Activated naive CD4-positive, alpha-beta T cell treated with anti-CD3 and anti-CD28 coated beads for 36 hours (primary cell): ENCODE measurements around the gene DROSHA. TPM values are rescaled to one million over a fixed set of nuclear protein-coding genes. Genes with fewer than 3 reads are reported as not detected.
"Not testable (repeated sequence)": the region's sequence is repeated elsewhere in the genome, so short reads cannot be mapped to it uniquely, and the experiment has no call there.

Source experiments
- CTCF ChIA-PET: fragments of 350-600 bp; sonication (Branson Sonifier 250); formaldehyde crosslinking; loops from one replicate; lab custom pipeline; 2021; ENCODE audit warnings: antibody characterized with exemption; lab: Charles Lee
- DNase-seq: peaks from one replicate; pipeline ENCODE4 v3.0.0-alpha.2; 2020
- H3K27ac Mint-ChIP-seq: one replicate; pipeline ENCODE4 v1.8.0; 2021; ENCODE audit warnings: mild to moderate bottlenecking, mixed read lengths
- H3K27me3 Mint-ChIP-seq: one replicate; pipeline ENCODE4 v1.8.0; 2021; ENCODE audit warnings: low read depth, mixed read lengths
- H3K36me3 Mint-ChIP-seq: one replicate; pipeline ENCODE4 v1.8.0; 2021; ENCODE audit warnings: low read depth, mixed read lengths
- H3K4me1 Mint-ChIP-seq: one replicate; pipeline ENCODE4 v1.8.0; 2021; ENCODE audit warnings: low read depth, mixed read lengths
- H3K4me3 Mint-ChIP-seq: one replicate; pipeline ENCODE4 v1.8.0; 2021; ENCODE audit warnings: mild to moderate bottlenecking, moderate library complexity, mixed read lengths
- H3K9me3 Mint-ChIP-seq: one replicate; pipeline ENCODE4 v1.8.0; 2021; ENCODE audit warnings: mixed read lengths
- intact Hi-C: fragments of 100-400 bp; cut with micrococcal nuclease; formaldehyde crosslinking; loops from one replicate; pipeline ENCODE4 v1.15.1; 2023
- total RNA-seq, 2 experiments: library from RNA; stranded (reverse); gene quantifications; one replicate each; pipeline ENCODE4 v1.2.3, GENCODE V29; 2021

Gene DROSHA
- total RNA-seq: 10 to 100 TPM; 60.7 to 60.9 TPM

GRCh38 chr5:31531888-31532547 is at the start of gene DROSHA, which contains the start of gene C5orf22:
TSS of gene DROSHA (minus strand) at chr5:31532093. CDS start at chr5:31529059, 3,034 bp downstream.
TSS of gene C5orf22 (plus strand) at chr5:31532301. CDS start at chr5:31532393, 92 bp downstream.
- Mint-ChIP-seq H3K4me3 (peak within 1 kb of the TSS; percentile 87), H3K9me3 (no peaks in the 10 kb centered on the region), H3K27ac (peak within 1 kb of the TSS; percentile 80), H3K27me3 (no peaks in the 10 kb centered on the region), H3K4me1 (peaks cover 41% of the 10 kb centered on the region), H3K36me3 (peaks cover 41% of the 10 kb centered on the region)
- peak; percentile 95 for DNase-seq
- CTCF ChIA-PET: no interaction called here
- intact Hi-C loops: loop anchor here (1.0 to 5.0 kb wide), 5 partner anchors 9 to 1909 kb away; partner anchors contain the start of genes GOLPH3 and SUB1

GRCh38 chr5:31579558-31579957 is 47.7 kb upstream of the DROSHA start:
- Mint-ChIP-seq H3K27ac (no peak overlapping the region), H3K27me3 (peaks cover 7% of the 10 kb centered on the region), H3K36me3 (no peaks in the 10 kb centered on the region), H3K4me3 (no peak overlapping the region), H3K4me1 (no peaks in the 10 kb centered on the region), H3K9me3 (no peaks in the 10 kb centered on the region)
- CTCF ChIA-PET: interaction anchor here (2.0 kb wide), 1 partner anchor 498 kb away, joined by 5 read pairs; no protein-coding TSS in a partner anchor
- intact Hi-C loops: no loop called here
- no peak for DNase-seq

- no peak for DNase-seq
- intact Hi-C loops: no loop called here
- H3K9me3 Mint-ChIP-seq: no peaks in the 10 kb centered on the region
Measured at GRCh38 chr5:31577438-31577837, 45.5 kb upstream of the DROSHA start.

GRCh38 chr5:31574772-31575171 is 42.9 kb upstream of the DROSHA start:
- no peak overlapping the region for H3K4me3 Mint-ChIP-seq
- intact Hi-C loops: no loop called here
- no peaks in the 10 kb centered on the region for H3K9me3 Mint-ChIP-seq
- no peaks in the 10 kb centered on the region for H3K36me3 Mint-ChIP-seq
- no peak overlapping the region for H3K27ac Mint-ChIP-seq
- CTCF ChIA-PET: interaction anchor here (0.6 kb wide), 1 partner anchor 234 kb away, joined by 3 read pairs; no protein-coding TSS in a partner anchor
- no peaks in the 10 kb centered on the region for H3K4me1 Mint-ChIP-seq
- no peak for DNase-seq
- peaks cover 14% of the 10 kb centered on the region for H3K27me3 Mint-ChIP-seq

More at GRCh38 chr5:31577438-31577837, 45.5 kb upstream of the DROSHA start:
- CTCF ChIA-PET: no interaction called here
- peaks cover 14% of the 10 kb centered on the region for H3K27me3 Mint-ChIP-seq
- no peak overlapping the region for H3K27ac Mint-ChIP-seq
- no peaks in the 10 kb centered on the region for H3K36me3 Mint-ChIP-seq
- no peaks in the 10 kb centered on the region for H3K4me1 Mint-ChIP-seq
- H3K4me3 Mint-ChIP-seq: no peak overlapping the region

GRCh38 chr5:31573494-31574142 is 41.7 kb upstream of the DROSHA start:
- Mint-ChIP-seq H3K27me3 (peaks cover 14% of the 10 kb centered on the region), H3K27ac (no peak overlapping the region), H3K9me3 (no peaks in the 10 kb centered on the region), H3K36me3 (no peaks in the 10 kb centered on the region), H3K4me3 (no peak overlapping the region), H3K4me1 (no peaks in the 10 kb centered on the region)
- no peak for DNase-seq
- intact Hi-C loops: no loop called here
- CTCF ChIA-PET: no interaction called here

- no peaks in the 10 kb centered on the region for H3K36me3 Mint-ChIP-seq
- intact Hi-C loops: no loop called here
- peaks cover 3% of the 10 kb centered on the region for H3K9me3 Mint-ChIP-seq
- H3K27me3 Mint-ChIP-seq: peaks cover 6% of the 10 kb centered on the region
- H3K27ac Mint-ChIP-seq: no peak overlapping the region
- H3K4me3 Mint-ChIP-seq: no peak overlapping the region
- CTCF ChIA-PET: no interaction called here
- no peak for DNase-seq
- no peaks in the 10 kb centered on the region for H3K4me1 Mint-ChIP-seq
Measured at GRCh38 chr5:31569068-31569467, 37.2 kb upstream of the DROSHA start.

GRCh38 chr5:31568302-31568835 is 36.5 kb upstream of the DROSHA start:
- H3K4me1 Mint-ChIP-seq: no peaks in the 10 kb centered on the region

GRCh38 chr5:31566362-31566761 is 34.5 kb upstream of the DROSHA start:
- DNase-seq, H3K4me1 Mint-ChIP-seq, H3K36me3 Mint-ChIP-seq, CTCF ChIA-PET, intact Hi-C loops, H3K4me3 Mint-ChIP-seq, H3K9me3 Mint-ChIP-seq, H3K27ac Mint-ChIP-seq, H3K27me3 Mint-ChIP-seq: not testable (repeated sequence)

More at GRCh38 chr5:31568302-31568835, 36.5 kb upstream of the DROSHA start:
- CTCF ChIA-PET: no interaction called here
- H3K36me3 Mint-ChIP-seq: no peaks in the 10 kb centered on the region
- no peak for DNase-seq
- intact Hi-C loops: no loop called here
- H3K9me3 Mint-ChIP-seq: peaks cover 3% of the 10 kb centered on the region
- no peak overlapping the region for H3K4me3 Mint-ChIP-seq
- H3K27ac Mint-ChIP-seq: no peak overlapping the region
- H3K27me3 Mint-ChIP-seq: peaks cover 2% of the 10 kb centered on the region

GRCh38 chr5:31563216-31563615 is 31.3 kb upstream of the DROSHA start:
- intact Hi-C loops: no loop called here
- no peak overlapping the region for H3K27ac Mint-ChIP-seq
- no peak for DNase-seq
- H3K36me3 Mint-ChIP-seq: peaks cover 2% of the 10 kb centered on the region
- peaks cover 3% of the 10 kb centered on the region for H3K9me3 Mint-ChIP-seq
- no peak overlapping the region for H3K4me3 Mint-ChIP-seq
- H3K27me3 Mint-ChIP-seq: no peaks in the 10 kb centered on the region
- CTCF ChIA-PET: interaction anchor here (0.8 kb wide), 1 partner anchor 530 kb away, joined by 4 read pairs; no protein-coding TSS in a partner anchor
- H3K4me1 Mint-ChIP-seq: no peaks in the 10 kb centered on the region

GRCh38 chr5:31561946-31562345 is 30.1 kb upstream of the DROSHA start:
- H3K27me3 Mint-ChIP-seq: no peaks in the 10 kb centered on the region
- H3K4me1 Mint-ChIP-seq: no peaks in the 10 kb centered on the region
- peaks cover 3% of the 10 kb centered on the region for H3K9me3 Mint-ChIP-seq
- peaks cover 10% of the 10 kb centered on the region for H3K36me3 Mint-ChIP-seq
- DNase-seq: no peak
- CTCF ChIA-PET: no interaction called here
- intact Hi-C loops: no loop called here
- no peak overlapping the region for H3K4me3 Mint-ChIP-seq
- H3K27ac Mint-ChIP-seq: no peak overlapping the region

- Mint-ChIP-seq H3K4me3 (no peak overlapping the region), H3K36me3 (peaks cover 21% of the 10 kb centered on the region), H3K27ac (no peak overlapping the region), H3K9me3 (no peaks in the 10 kb centered on the region), H3K4me1 (no peaks in the 10 kb centered on the region), H3K27me3 (no peaks in the 10 kb centered on the region)
- CTCF ChIA-PET: no interaction called here
- intact Hi-C loops: no loop called here
- DNase-seq: no peak
Measured at GRCh38 chr5:31559942-31560341, 28.0 kb upstream of the DROSHA start.

- no peak for DNase-seq
- peaks cover 2% of the 10 kb centered on the region for H3K4me1 Mint-ChIP-seq
- no peak overlapping the region for H3K27ac Mint-ChIP-seq
- H3K27me3 Mint-ChIP-seq: no peaks in the 10 kb centered on the region
- no peak overlapping the region for H3K4me3 Mint-ChIP-seq
- CTCF ChIA-PET: no interaction called here
- intact Hi-C loops: no loop called here
- H3K9me3 Mint-ChIP-seq: no peaks in the 10 kb centered on the region
- peaks cover 38% of the 10 kb centered on the region for H3K36me3 Mint-ChIP-seq
Measured at GRCh38 chr5:31556461-31556860, 24.6 kb upstream of the DROSHA start.
